Measurements from ENCODE around the gene BHMT. TPM values are rescaled to one million over a fixed set of nuclear protein-coding genes. Genes with fewer than 3 reads are reported as not detected.

Gene BHMT
- polyA plus RNA-seq, 1 donor, result 0.87 TPM

GRCh38 chr5:79111960-79112702 is 522 bp downstream of the BHMT start:
- peak overlapping the region; percentile 26 for H3K4me3 ChIP-seq (ENCODE audit: low read length)
- no peak for DNase-seq
- H3K4me1 ChIP-seq (ENCODE audit: control insufficient read depth, insufficient read depth, low read length), result peaks cover 16% of the 10 kb centered on the region
- no peak overlapping the region for H3K27ac ChIP-seq (ENCODE audit: low read length)
- H3K36me3 ChIP-seq (ENCODE audit: control insufficient read depth, insufficient read depth, low read length), result no peaks in the 10 kb centered on the region
- peaks cover 9% of the 10 kb centered on the region for H3K9me3 ChIP-seq (ENCODE audit: control insufficient read depth, low read depth, low read length)
- H3K27me3 ChIP-seq (ENCODE audit: control insufficient read depth, insufficient read depth, low read length), result peaks cover 31% of the 10 kb centered on the region
- WGBS (ENCODE audit: insufficient coverage, low lambda C conversion rate), result 60% methylated on average over 2 of the region's 39 CpGs

GRCh38 chr5:79112703-79113058 is 1.1 kb downstream of the BHMT start:
- Histone ChIP-seq H3K27me3 (ENCODE audit: control insufficient read depth, insufficient read depth, low read length) (peaks cover 31% of the 10 kb centered on the region), H3K4me3 (ENCODE audit: low read length) (no peak overlapping the region), H3K9me3 (ENCODE audit: control insufficient read depth, low read depth, low read length) (peaks cover 9% of the 10 kb centered on the region), H3K4me1 (ENCODE audit: control insufficient read depth, insufficient read depth, low read length) (peaks cover 12% of the 10 kb centered on the region), H3K27ac (ENCODE audit: low read length) (no peak overlapping the region), H3K36me3 (ENCODE audit: control insufficient read depth, insufficient read depth, low read length) (no peaks in the 10 kb centered on the region)
- no peak for DNase-seq
- WGBS (ENCODE audit: insufficient coverage, low lambda C conversion rate), result no CpG with 5 or more reads among the region's 5 CpGs

DNA sequence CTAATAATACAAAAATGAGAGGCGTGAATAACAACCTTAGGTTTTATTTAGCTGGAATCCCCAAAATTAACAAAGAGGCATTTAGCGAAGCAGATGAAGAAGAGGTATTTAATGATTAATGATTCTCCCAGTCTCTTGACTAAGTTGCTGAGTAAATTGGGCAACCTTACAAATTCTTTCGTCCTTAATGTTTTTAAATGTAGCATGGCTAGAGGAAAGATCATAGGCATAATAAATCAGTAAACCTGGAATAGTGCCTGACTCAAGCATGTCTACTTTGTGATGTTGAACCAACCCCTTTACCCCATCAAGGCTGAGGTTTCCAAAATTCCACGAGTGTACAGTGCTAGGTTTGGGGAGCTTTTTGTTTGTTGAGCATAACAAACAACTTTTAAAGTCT is 7.9 kb downstream of the BHMT start:
- 100% methylated on average over 1 of the region's 4 CpGs for WGBS (ENCODE audit: insufficient coverage, low lambda C conversion rate)
- Histone ChIP-seq H3K36me3 (ENCODE audit: control insufficient read depth, insufficient read depth, low read length) (no peaks in the 10 kb centered on the region), H3K27me3 (ENCODE audit: control insufficient read depth, insufficient read depth, low read length) (peaks cover 2% of the 10 kb centered on the region), H3K4me3 (ENCODE audit: low read length) (no peak overlapping the region), H3K27ac (ENCODE audit: low read length) (no peak overlapping the region), H3K9me3 (ENCODE audit: control insufficient read depth, low read depth, low read length) (no peaks in the 10 kb centered on the region), H3K4me1 (ENCODE audit: control insufficient read depth, insufficient read depth, low read length) (no peaks in the 10 kb centered on the region)
- no peak for DNase-seq

DNA sequence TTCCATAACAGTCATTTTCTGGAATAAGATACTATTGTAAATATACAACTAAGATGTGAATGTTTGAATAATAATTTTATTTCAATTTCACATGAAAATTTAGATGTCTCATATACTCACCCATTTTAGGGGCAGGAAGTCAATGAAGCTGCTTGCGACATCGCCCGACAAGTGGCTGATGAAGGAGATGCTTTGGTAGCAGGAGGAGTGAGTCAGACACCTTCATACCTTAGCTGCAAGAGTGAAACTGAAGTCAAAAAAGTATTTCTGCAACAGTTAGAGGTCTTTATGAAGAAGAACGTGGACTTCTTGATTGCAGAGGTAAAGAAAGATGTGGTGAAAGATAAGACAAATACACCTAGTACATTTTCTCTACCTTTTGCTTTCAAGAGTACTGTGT is 8.6 kb downstream of the BHMT start:
- Histone ChIP-seq H3K4me1 (ENCODE audit: control insufficient read depth, insufficient read depth, low read length) (no peaks in the 10 kb centered on the region), H3K9me3 (ENCODE audit: control insufficient read depth, low read depth, low read length) (no peaks in the 10 kb centered on the region), H3K27ac (ENCODE audit: low read length) (no peak overlapping the region), H3K36me3 (ENCODE audit: control insufficient read depth, insufficient read depth, low read length) (no peaks in the 10 kb centered on the region), H3K27me3 (ENCODE audit: control insufficient read depth, insufficient read depth, low read length) (no peaks in the 10 kb centered on the region), H3K4me3 (ENCODE audit: low read length) (no peak overlapping the region)
- WGBS (ENCODE audit: insufficient coverage, low lambda C conversion rate), result 93% methylated on average over 3 of the region's 4 CpGs
- DNase-seq, result no peak

DNA sequence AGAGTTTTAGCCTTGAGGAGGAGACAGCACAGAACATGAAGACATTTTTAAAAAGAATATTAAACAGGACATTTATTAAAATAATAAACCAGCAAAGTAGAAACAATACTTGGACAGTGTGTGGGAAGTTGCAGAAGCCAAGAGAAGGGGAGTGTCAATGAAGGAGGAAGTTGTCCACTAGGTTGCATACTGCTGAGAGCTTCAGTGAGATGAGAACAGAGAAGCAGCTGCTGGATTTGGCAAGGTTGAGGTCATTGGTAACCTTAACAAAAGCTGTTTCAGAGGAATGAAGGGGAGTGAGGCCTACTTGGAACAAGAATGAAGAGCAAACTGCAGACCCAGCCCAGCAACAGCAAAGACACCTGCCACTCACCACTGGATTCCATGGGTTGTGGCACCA is 11.4 kb downstream of the BHMT start:
- no peaks in the 10 kb centered on the region for H3K4me1 ChIP-seq (ENCODE audit: control insufficient read depth, insufficient read depth, low read length)
- no peak overlapping the region for H3K27ac ChIP-seq (ENCODE audit: low read length)
- no peak overlapping the region for H3K4me3 ChIP-seq (ENCODE audit: low read length)
- no peaks in the 10 kb centered on the region for H3K27me3 ChIP-seq (ENCODE audit: control insufficient read depth, insufficient read depth, low read length)
- no peaks in the 10 kb centered on the region for H3K36me3 ChIP-seq (ENCODE audit: control insufficient read depth, insufficient read depth, low read length)
- DNase-seq, result no peak
- H3K9me3 ChIP-seq (ENCODE audit: control insufficient read depth, low read depth, low read length), result no peaks in the 10 kb centered on the region

DNA sequence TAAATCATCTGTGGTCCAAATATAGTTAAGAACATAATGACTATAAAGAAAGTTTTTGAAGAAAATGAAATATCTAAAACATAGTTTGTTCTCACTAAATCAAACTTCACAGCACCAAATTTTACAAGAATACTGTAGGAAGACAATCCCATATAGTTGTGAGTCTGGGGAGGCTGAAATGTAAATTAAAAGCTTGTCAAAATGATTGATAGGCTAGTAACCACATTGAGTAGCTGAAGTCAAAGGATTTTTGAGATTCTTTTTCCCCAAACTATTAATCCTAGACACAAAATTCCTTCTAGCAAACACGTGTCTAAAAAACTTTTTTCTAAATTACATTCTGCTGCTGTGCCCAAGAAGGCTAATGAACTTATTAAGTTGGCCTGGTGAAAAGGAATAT is 13.0 kb downstream of the BHMT start:
- H3K36me3 ChIP-seq (ENCODE audit: control insufficient read depth, insufficient read depth, low read length), result no peaks in the 10 kb centered on the region
- no peaks in the 10 kb centered on the region for H3K27me3 ChIP-seq (ENCODE audit: control insufficient read depth, insufficient read depth, low read length)
- no peak for DNase-seq
- H3K9me3 ChIP-seq (ENCODE audit: control insufficient read depth, low read depth, low read length), result no peaks in the 10 kb centered on the region
- H3K4me1 ChIP-seq (ENCODE audit: control insufficient read depth, insufficient read depth, low read length), result no peaks in the 10 kb centered on the region
- no CpG with 5 or more reads among the region's 1 CpG for WGBS (ENCODE audit: insufficient coverage, low lambda C conversion rate)
- no peak overlapping the region for H3K4me3 ChIP-seq (ENCODE audit: low read length)
- no peak overlapping the region for H3K27ac ChIP-seq (ENCODE audit: low read length)

DNA sequence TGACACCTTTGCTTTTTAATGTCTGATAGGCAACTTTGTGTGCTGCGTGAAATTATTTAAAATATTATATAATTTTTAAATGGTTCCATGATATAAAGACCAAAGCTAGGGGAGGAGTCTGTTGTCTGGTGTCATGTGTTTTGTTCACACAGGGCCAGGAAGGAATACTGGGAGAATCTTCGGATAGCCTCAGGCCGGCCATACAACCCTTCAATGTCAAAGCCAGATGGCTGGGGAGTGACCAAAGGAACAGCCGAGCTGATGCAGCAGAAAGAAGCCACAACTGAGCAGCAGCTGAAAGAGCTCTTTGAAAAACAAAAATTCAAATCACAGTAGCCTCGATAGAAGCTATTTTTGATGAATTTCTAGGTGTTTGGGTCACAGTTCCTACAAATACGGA is 19.2 kb downstream of the BHMT start:
- no peak for DNase-seq
- no peak overlapping the region for H3K27ac ChIP-seq (ENCODE audit: low read length)
- no peak overlapping the region for H3K4me3 ChIP-seq (ENCODE audit: low read length)
- 65% methylated on average over 2 of the region's 6 CpGs for WGBS (ENCODE audit: insufficient coverage, low lambda C conversion rate)
- H3K27me3 ChIP-seq (ENCODE audit: control insufficient read depth, insufficient read depth, low read length), result no peaks in the 10 kb centered on the region
- no peaks in the 10 kb centered on the region for H3K36me3 ChIP-seq (ENCODE audit: control insufficient read depth, insufficient read depth, low read length)
- H3K9me3 ChIP-seq (ENCODE audit: control insufficient read depth, low read depth, low read length), result no peaks in the 10 kb centered on the region
- peaks cover 3% of the 10 kb centered on the region for H3K4me1 ChIP-seq (ENCODE audit: control insufficient read depth, insufficient read depth, low read length)

DNA sequence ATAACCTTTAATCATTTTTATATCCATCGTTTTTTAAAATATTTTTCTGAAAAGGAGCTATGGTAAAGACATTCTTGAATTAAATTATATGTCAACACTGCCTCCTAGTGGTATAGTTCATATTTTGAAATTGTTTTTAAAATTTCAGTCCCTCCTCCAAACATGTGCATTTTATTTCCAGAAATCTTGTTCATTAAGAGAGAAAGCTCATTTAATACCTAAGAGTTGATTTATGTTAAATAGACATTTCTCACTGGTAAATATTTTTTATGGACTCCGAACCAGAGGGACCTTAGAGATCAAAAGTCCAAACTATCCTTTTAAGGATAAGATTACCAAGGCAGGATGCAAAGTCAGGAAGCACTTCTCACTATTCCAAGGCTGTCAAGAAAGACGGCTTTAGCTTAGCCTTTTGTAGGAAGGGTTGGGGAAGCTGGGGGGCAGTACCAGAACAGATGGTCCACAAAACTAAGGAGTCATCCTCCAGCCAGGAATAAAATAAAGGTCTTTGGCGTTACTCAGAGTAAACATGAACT is 21.6 kb downstream of the BHMT start:
- H3K4me3 ChIP-seq (ENCODE audit: low read length), result peak overlapping the region; percentile 26
- no peaks in the 10 kb centered on the region for H3K27me3 ChIP-seq (ENCODE audit: control insufficient read depth, insufficient read depth, low read length)
- no peaks in the 10 kb centered on the region for H3K9me3 ChIP-seq (ENCODE audit: control insufficient read depth, low read depth, low read length)
- peaks cover 3% of the 10 kb centered on the region for H3K4me1 ChIP-seq (ENCODE audit: control insufficient read depth, insufficient read depth, low read length)
- no peaks in the 10 kb centered on the region for H3K36me3 ChIP-seq (ENCODE audit: control insufficient read depth, insufficient read depth, low read length)
- DNase-seq, result peak in 1 of 2 donors; percentile 40
- peak overlapping the region; percentile 65 for H3K27ac ChIP-seq (ENCODE audit: low read length)
- 7% methylated on average over 2 of the region's 4 CpGs for WGBS (ENCODE audit: insufficient coverage, low lambda C conversion rate)

DNA sequence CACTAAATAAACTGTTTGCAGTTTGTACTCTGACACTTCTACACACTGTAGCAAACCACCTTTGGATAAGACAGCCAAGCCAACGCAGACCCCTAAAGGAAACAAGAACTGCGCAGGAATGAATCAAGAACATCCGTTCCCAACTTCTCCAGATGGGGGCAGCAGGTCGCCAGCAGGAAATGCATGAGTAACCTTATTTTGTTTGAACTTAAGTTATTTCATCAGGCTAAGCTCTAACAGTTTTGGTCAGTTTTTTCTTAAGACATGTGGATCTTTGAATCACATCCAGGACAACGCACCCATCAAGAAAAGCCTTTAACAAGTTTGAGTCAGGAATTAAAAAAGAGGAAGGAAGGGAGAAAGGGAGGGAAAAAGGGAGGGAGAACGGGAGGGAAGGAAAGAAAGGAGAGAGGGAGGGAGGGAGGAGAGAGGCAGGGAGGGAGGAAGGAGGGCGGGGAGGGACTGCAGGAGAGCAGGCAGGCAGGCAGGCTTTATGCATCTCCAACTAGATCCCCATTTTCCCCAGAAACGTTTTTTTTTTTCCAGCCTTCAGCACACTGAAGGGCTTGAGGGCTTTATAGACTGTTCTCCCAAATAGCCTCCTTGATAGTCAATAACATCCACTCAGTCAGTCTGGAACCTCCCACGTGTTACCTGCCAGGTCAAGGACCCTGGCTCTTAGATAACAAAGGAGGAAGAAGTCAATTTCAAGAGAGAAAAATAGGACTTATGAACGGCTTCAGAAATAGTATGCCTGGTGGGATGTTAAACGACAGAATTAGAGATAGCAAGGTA is 22.2 kb downstream of the BHMT start:
- no peaks in the 10 kb centered on the region for H3K9me3 ChIP-seq (ENCODE audit: control insufficient read depth, low read depth, low read length)
- peak overlapping the region; percentile 26 for H3K4me3 ChIP-seq (ENCODE audit: low read length)
- WGBS (ENCODE audit: insufficient coverage, low lambda C conversion rate), result 0% methylated on average over 4 of the region's 11 CpGs
- DNase-seq, result peak; percentile 54 to 70
- peaks cover 3% of the 10 kb centered on the region for H3K4me1 ChIP-seq (ENCODE audit: control insufficient read depth, insufficient read depth, low read length)
- peak overlapping the region; percentile 65 for H3K27ac ChIP-seq (ENCODE audit: low read length)
- no peaks in the 10 kb centered on the region for H3K36me3 ChIP-seq (ENCODE audit: control insufficient read depth, insufficient read depth, low read length)
- no peaks in the 10 kb centered on the region for H3K27me3 ChIP-seq (ENCODE audit: control insufficient read depth, insufficient read depth, low read length)

DNA sequence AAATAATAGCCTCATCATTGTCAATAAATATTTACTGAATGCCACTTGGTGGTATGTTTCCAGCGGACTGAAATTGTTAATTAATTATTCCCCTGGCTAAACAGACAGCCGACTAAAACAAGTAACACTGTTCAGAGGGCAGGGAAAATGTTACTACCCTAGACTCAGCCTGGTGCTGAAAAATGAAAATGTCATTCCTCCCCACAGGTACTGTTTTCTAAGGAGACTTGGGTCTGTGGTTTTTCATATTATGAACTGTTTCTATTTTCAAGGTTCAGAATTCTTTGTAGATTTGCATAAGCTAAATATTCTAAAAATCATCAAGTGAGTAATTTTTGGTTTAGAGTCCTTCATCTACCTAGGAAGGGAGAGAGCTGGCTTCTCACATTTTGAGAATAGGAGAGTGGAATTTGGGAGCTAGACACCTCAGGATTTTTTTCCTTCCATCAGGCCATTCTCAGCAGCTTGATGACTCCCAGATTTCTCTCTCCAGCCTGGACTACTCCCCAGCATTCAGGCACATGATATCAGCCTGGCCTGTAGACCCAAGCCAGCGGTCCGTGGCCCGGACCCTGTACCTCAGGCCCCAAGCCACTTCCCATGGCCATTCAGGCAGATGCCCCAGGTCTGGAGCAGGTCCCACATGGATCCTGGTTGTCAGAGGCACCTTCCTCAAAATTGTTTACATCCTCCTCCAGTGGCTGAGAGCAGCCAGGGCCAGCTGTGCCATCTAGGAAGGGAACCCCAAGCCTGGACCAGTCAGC is 24.4 kb downstream of the BHMT start:
- no CpG with 5 or more reads among the region's 5 CpGs for WGBS (ENCODE audit: insufficient coverage, low lambda C conversion rate)
- H3K27ac ChIP-seq (ENCODE audit: low read length), result no peak overlapping the region
- no peaks in the 10 kb centered on the region for H3K36me3 ChIP-seq (ENCODE audit: control insufficient read depth, insufficient read depth, low read length)
- H3K9me3 ChIP-seq (ENCODE audit: control insufficient read depth, low read depth, low read length), result no peaks in the 10 kb centered on the region
- no peaks in the 10 kb centered on the region for H3K27me3 ChIP-seq (ENCODE audit: control insufficient read depth, insufficient read depth, low read length)
- DNase-seq, result no peak
- peaks cover 3% of the 10 kb centered on the region for H3K4me1 ChIP-seq (ENCODE audit: control insufficient read depth, insufficient read depth, low read length)
- no peak overlapping the region for H3K4me3 ChIP-seq (ENCODE audit: low read length)
